Right lobe of liver (tissue), 6 donors: ENCODE measurements around the gene CYP17A1. TPM values are rescaled to one million over a fixed set of nuclear protein-coding genes. Genes with fewer than 3 reads are reported as not detected.

ENCODE experiments used
- ATAC-seq, 4 donors: fragments of 200-7000 bp; cut with Tn5 transposase; one replicate each; pipeline ENCODE4 v1.9.1; 2020; ENCODE audit warnings: mild to moderate bottlenecking in 4 of 4, moderate library complexity in 4 of 4
- DNase-seq, 3 donors: peaks; one replicate each; pipeline ENCODE4 v3.0.0-alpha.2; 2020
- H3K27ac ChIP-seq, 3 donors: fragments of 200-600 bp; one replicate each; pipeline ENCODE4 v1.8.0; 2022
- H3K27me3 ChIP-seq, 2 donors: fragments of 200-600 bp; one replicate each; pipeline ENCODE4 v1.8.0; 2022
- H3K36me3 ChIP-seq, 4 donors: fragments of 200-600 bp; sonication (generic) in 1 of 4; one replicate each; pipeline versions ENCODE4 v1.5.1 to v1.8.0; 2017 to 2022; ENCODE audit warnings: control low read depth in 1 of 4
- H3K4me1 ChIP-seq, 4 donors: fragments of 200-600 bp; sonication (generic) in 1 of 4; one replicate each; pipeline versions ENCODE4 v1.5.1 to v1.8.0; 2017 to 2022; ENCODE audit warnings: control low read depth in 1 of 4
- H3K4me3 ChIP-seq, 3 donors: fragments of 200-600 bp; one replicate each; pipeline ENCODE4 v1.8.0; 2022
- H3K9me3 ChIP-seq, 4 donors: fragments of 200-600 bp; sonication (generic) in 1 of 4; one replicate each; pipeline versions ENCODE4 v1.5.1 to v1.8.0; 2017 to 2022; ENCODE audit warnings: control low read depth in 1 of 4
- POLR2A ChIP-seq: fragments of 450-650 bp; IDR thresholded peaks from one replicate; pipeline ENCODE4 v1.6.1; 2017; ENCODE audit warnings: antibody characterized with exemption, mild to moderate bottlenecking
- WGBS: methylation state at CpG from one replicate; pipeline ENCODE4 v1.1.6; 2018; ENCODE audit warnings: low coverage, low lambda C conversion rate; ENCODE audit not compliant: insufficient coverage; ENCODE audit errors: missing lambda C conversion rate; 5-methylcytosine and 5-hydroxymethylcytosine counted together
- intact Hi-C, 2 donors: fragments of 100-400 bp; cut with DNase I; formaldehyde crosslinking; loops; one replicate each; pipeline versions ENCODE4 v1.11.2 to v1.14.1; 2022
- total RNA-seq, 6 experiments: library from RNA; depleted of rRNA in 2 of 6; stranded (reverse); fragments of >200 nt in 2 of 6; fragmentation: NEBNext Ultra II Directional in 3 of 6; extraction: Animal tissue kit (Norgen Biotek cat#: 25700) in 3 of 6; gene quantifications; one replicate each; pipeline versions ENCODE4 v1.1.0 to v1.2.4, GENCODE V29; 2016 to 2023
- TF ChIP-seq, protein P1 (sequence below), 4 donors: fragments of 200-600 bp in 3 of 4; fragments of 450-650 bp in 1 of 4; IDR thresholded peaks; one replicate each; pipeline versions ENCODE4 v1.5.1 to v1.8.0; 2016 to 2022; ENCODE audit warnings: antibody characterized with exemption in 4 of 4, mild to moderate bottlenecking in 2 of 4
- donor health status: DM: no; HTN: yes; CAD: no.
- donor health status: DM: no; HTN: no; CAD: no.
- donor health status: DM: no; HTN: no; CAD: no.
- donor health status: DM: no; HTN: yes; CAD: no.
- donor health status: DM: no; HTN: yes; CAD: no.

The CYP17A1 gene
- total RNA-seq, 6 experiments from 2014 or later, result 0.61 to 4.2 (median 1.5) TPM

DNA sequence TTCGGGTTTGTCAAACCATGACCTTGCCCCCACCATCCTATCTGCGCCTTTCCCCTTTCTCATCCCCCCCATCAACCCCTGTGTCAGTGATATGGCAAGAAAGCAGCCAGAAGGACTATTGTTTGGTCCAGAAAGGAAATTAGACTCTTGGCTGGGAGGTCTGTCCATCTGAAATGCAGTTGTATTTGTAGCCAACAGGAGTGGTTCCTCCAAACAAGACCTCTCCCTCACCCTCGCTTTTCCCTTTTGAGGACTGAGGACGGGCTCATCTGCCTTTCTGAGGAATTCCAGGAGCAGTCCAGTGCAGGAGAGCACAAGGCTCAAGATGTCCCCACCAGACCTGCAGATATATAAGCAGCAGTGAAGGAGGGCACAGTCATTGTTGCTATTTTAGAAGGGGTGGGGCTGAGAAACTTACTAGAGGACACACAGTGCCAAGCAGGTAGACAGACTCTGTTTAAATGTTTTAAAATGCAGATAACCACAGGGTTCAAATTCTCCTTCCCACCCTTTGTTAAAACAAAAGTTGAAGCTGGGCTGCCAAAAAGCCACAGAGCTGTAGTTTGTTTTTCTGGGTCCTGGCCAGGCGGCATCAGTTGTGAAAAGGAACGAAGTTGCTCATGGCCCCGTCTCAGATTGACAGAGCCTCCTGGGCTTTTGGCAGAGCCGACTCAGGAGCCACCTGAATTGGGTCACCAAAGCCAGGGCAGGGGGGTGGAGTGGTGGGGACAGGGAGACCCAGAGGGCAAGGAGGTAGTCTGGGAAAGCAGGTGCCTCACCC lies 37.3 kb downstream of the CYP17A1 start:
- H3K4me3 ChIP-seq, result no peak overlapping the region
- ATAC-seq, result peak; percentile 45 to 74 (median 62)
- intact Hi-C loops, result no loop called here
- WGBS, result 59% methylated on average over 6 of the region's 8 CpGs
- TF ChIP-seq, protein P1, sequence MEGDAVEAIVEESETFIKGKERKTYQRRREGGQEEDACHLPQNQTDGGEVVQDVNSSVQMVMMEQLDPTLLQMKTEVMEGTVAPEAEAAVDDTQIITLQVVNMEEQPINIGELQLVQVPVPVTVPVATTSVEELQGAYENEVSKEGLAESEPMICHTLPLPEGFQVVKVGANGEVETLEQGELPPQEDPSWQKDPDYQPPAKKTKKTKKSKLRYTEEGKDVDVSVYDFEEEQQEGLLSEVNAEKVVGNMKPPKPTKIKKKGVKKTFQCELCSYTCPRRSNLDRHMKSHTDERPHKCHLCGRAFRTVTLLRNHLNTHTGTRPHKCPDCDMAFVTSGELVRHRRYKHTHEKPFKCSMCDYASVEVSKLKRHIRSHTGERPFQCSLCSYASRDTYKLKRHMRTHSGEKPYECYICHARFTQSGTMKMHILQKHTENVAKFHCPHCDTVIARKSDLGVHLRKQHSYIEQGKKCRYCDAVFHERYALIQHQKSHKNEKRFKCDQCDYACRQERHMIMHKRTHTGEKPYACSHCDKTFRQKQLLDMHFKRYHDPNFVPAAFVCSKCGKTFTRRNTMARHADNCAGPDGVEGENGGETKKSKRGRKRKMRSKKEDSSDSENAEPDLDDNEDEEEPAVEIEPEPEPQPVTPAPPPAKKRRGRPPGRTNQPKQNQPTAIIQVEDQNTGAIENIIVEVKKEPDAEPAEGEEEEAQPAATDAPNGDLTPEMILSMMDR (IDR thresholded peaks at IDR 0.05), result no peak
- no peak for TF ChIP-seq POLR2A
- H3K4me1 ChIP-seq, result peaks cover 3 to 63% (median 34%) of the 10 kb centered on the region in 4 donors
- peaks cover 0 to 8% (median 2%) of the 10 kb centered on the region in 4 donors for H3K36me3 ChIP-seq
- no peaks in the 10 kb centered on the region for H3K27me3 ChIP-seq
- peak overlapping the region; percentile 36 to 72 (median 55) for H3K27ac ChIP-seq
- DNase-seq, result peak; percentile 55 to 87 (median 80)
- H3K9me3 ChIP-seq, result no peaks in the 10 kb centered on the region

- peaks cover 3 to 60% (median 34%) of the 10 kb centered on the region in 4 donors for H3K4me1 ChIP-seq
- peak overlapping the region; percentile 52 to 80 (median 74) for H3K27ac ChIP-seq
- H3K9me3 ChIP-seq, result no peaks in the 10 kb centered on the region
- peak; percentile 92 to 97 (median 94) for ATAC-seq
- intact Hi-C loops, result no loop called here
- TF ChIP-seq, protein P1 (IDR thresholded peaks at IDR 0.05), result no peak
- TF ChIP-seq POLR2A, result peak; percentile 77
- peaks cover 0 to 8% (median 0%) of the 10 kb centered on the region in 4 donors for H3K36me3 ChIP-seq
- 16% methylated on average over 9 of the region's 9 CpGs for WGBS
- no peak overlapping the region for H3K4me3 ChIP-seq
- no peaks in the 10 kb centered on the region for H3K27me3 ChIP-seq
- DNase-seq, result peak; percentile 87 to 95 (median 94)
Measured at GRCh38 chr10:102796407-102797176, 40.6 kb downstream of the CYP17A1 start.

GRCh38 chr10:102795453-102796406 lies 41.5 kb downstream of the CYP17A1 start:
- ATAC-seq (peak in 1 of 4 donors; percentile 4), DNase-seq (no peak)
- peaks cover 3 to 51% (median 30%) of the 10 kb centered on the region in 4 donors for H3K4me1 ChIP-seq
- peaks cover 0 to 8% (median 0%) of the 10 kb centered on the region in 4 donors for H3K36me3 ChIP-seq
- H3K27ac ChIP-seq, result peak overlapping the region; percentile 52 to 80 (median 74)
- no peak overlapping the region for H3K4me3 ChIP-seq
- WGBS, result 71% methylated on average over 13 of the region's 15 CpGs
- TF ChIP-seq POLR2A, result no peak
- TF ChIP-seq, protein P1 (IDR thresholded peaks at IDR 0.05), result no peak
- intact Hi-C loops, result no loop called here
- no peaks in the 10 kb centered on the region for H3K9me3 ChIP-seq
- H3K27me3 ChIP-seq, result no peaks in the 10 kb centered on the region
